Activated CD8-positive, alpha-beta memory T cell treated with anti-CD3 and anti-CD28 coated beads, Interleukin-2, amount 10 ng/mL, durations not matched to agents 7 days and 5 days (primary cell): ENCODE results near the gene RTP1. TPM values are rescaled to one million over a fixed set of nuclear protein-coding genes. Genes with fewer than 3 reads are reported as not detected.
"Not testable (repeated sequence)": the region's sequence is repeated elsewhere in the genome, so short reads cannot be mapped to it uniquely, and the experiment has no call there.

ENCODE experiments used
- ATAC-seq: fragments of 150-1000 bp; cut with Tn5 transposase; one replicate; pipeline ENCODE4 v1.10.0; 2021; ENCODE audit warnings: moderate library complexity
- CTCF ChIA-PET: fragments of 350-600 bp; sonication (Branson Sonifier 250); formaldehyde crosslinking; loops from one replicate; lab custom pipeline; 2021; ENCODE audit warnings: antibody characterized with exemption; lab: Charles Lee
- DNase-seq: peaks from one replicate; pipeline ENCODE4 v3.0.0-alpha.2; 2020
- H3K27ac Mint-ChIP-seq: one replicate; pipeline ENCODE4 v1.8.0; 2021; ENCODE audit warnings: mild to moderate bottlenecking, mixed read lengths
- H3K27me3 Mint-ChIP-seq: one replicate; pipeline ENCODE4 v1.8.0; 2021; ENCODE audit warnings: mixed read lengths
- H3K36me3 Mint-ChIP-seq: one replicate; pipeline ENCODE4 v1.8.0; 2021; ENCODE audit warnings: mild to moderate bottlenecking, mixed read lengths
- H3K4me1 Mint-ChIP-seq: one replicate; pipeline ENCODE4 v1.8.0; 2021; ENCODE audit warnings: mixed read lengths
- H3K4me3 Mint-ChIP-seq: one replicate; pipeline ENCODE4 v1.8.0; 2021; ENCODE audit warnings: mild to moderate bottlenecking, moderate library complexity, mixed read lengths
- H3K9me3 Mint-ChIP-seq: one replicate; pipeline ENCODE4 v1.8.0; 2022; ENCODE audit warnings: low read depth, mixed read lengths
- total RNA-seq, 2 experiments: library from RNA; stranded (reverse); gene quantifications; one replicate each; pipeline ENCODE4 v1.2.3, GENCODE V29; 2021

The RTP1 gene
- not detected for total RNA-seq

- peaks cover 10% of the 10 kb centered on the region for H3K4me1 Mint-ChIP-seq
- H3K36me3 Mint-ChIP-seq, result no peaks in the 10 kb centered on the region
- CTCF ChIA-PET, result no interaction called here
Observed at GRCh38 chr3:187197335-187197649, at the start of gene RTP1. RTP1 (plus strand) TSS chr3:187197486; CDS start chr3:187197516, 30 bp downstream.

GRCh38 chr3:187150186-187150585 is 47.1 kb upstream of the RTP1 start:
- DNase-seq (no peak), ATAC-seq (no peak)
- CTCF ChIA-PET, result interaction anchor here (0.6 to 6.1 kb wide), 17 partner anchors 10 to 301 kb away, joined by 3 to 78 read pairs (median 7); partner anchors contain the start of gene RPL39L
- no peak overlapping the region for H3K27ac Mint-ChIP-seq
- peaks cover 41% of the 10 kb centered on the region for H3K27me3 Mint-ChIP-seq
- no peak overlapping the region for H3K4me3 Mint-ChIP-seq
- H3K36me3 Mint-ChIP-seq, result peaks cover 7% of the 10 kb centered on the region
- peaks cover 4% of the 10 kb centered on the region for H3K9me3 Mint-ChIP-seq
- no peaks in the 10 kb centered on the region for H3K4me1 Mint-ChIP-seq

More at GRCh38 chr3:187197335-187197649, at the start of gene RTP1:
- DNase-seq (no peak), ATAC-seq (no peak)
- Mint-ChIP-seq H3K9me3 (no peaks in the 10 kb centered on the region), H3K4me3 (no peak within 1 kb of the TSS), H3K27me3 (peaks cover 36% of the 10 kb centered on the region), H3K27ac (no peak within 1 kb of the TSS)

- peaks cover 44% of the 10 kb centered on the region for H3K27me3 Mint-ChIP-seq
- H3K27ac Mint-ChIP-seq, result no peak overlapping the region
- CTCF ChIA-PET, result interaction anchor here (0.6 to 6.1 kb wide), 20 partner anchors 9 to 323 kb away, joined by 3 to 78 read pairs (median 5); partner anchors contain the start of gene RPL39L
- H3K4me1 Mint-ChIP-seq, result no peaks in the 10 kb centered on the region
- H3K9me3 Mint-ChIP-seq, result peaks cover 4% of the 10 kb centered on the region
- peaks cover 6% of the 10 kb centered on the region for H3K36me3 Mint-ChIP-seq
- no peak overlapping the region for H3K4me3 Mint-ChIP-seq
- DNase-seq, result peak; percentile 75
- ATAC-seq, result peak; percentile 63
Observed at GRCh38 chr3:187150599-187150998, 46.7 kb upstream of the RTP1 start.

GRCh38 chr3:187161556-187161955 is 35.7 kb upstream of the RTP1 start:
- H3K9me3 Mint-ChIP-seq, result peaks cover 2% of the 10 kb centered on the region
- no peaks in the 10 kb centered on the region for H3K36me3 Mint-ChIP-seq
- H3K27me3 Mint-ChIP-seq, result peaks cover 36% of the 10 kb centered on the region
- DNase-seq (no peak), ATAC-seq (no peak)
- no peak overlapping the region for H3K4me3 Mint-ChIP-seq
- no peak overlapping the region for H3K27ac Mint-ChIP-seq
- H3K4me1 Mint-ChIP-seq, result peaks cover 2% of the 10 kb centered on the region
- CTCF ChIA-PET, result interaction anchor here (1.6 to 3.3 kb wide), 2 partner anchors 10 to 11 kb away, joined by 3 to 10 read pairs; no protein-coding TSS in a partner anchor

- Mint-ChIP-seq H3K4me3 (no peak overlapping the region), H3K27ac (no peak overlapping the region), H3K27me3 (peaks cover 36% of the 10 kb centered on the region), H3K4me1 (peaks cover 2% of the 10 kb centered on the region), H3K9me3 (peaks cover 2% of the 10 kb centered on the region), H3K36me3 (no peaks in the 10 kb centered on the region)
- CTCF ChIA-PET, result interaction anchor here (1.3 to 5.0 kb wide), 5 partner anchors 11 to 313 kb away, joined by 4 to 118 read pairs (median 7); partner anchors contain the start of gene RPL39L
- DNase-seq (no peak), ATAC-seq (no peak)
Observed at GRCh38 chr3:187162265-187162953, 34.9 kb upstream of the RTP1 start.

GRCh38 chr3:187165144-187165543 is 32.1 kb upstream of the RTP1 start:
- no peak overlapping the region for H3K27ac Mint-ChIP-seq
- peak; percentile 46 for DNase-seq
- H3K4me1 Mint-ChIP-seq, result peaks cover 5% of the 10 kb centered on the region
- H3K36me3 Mint-ChIP-seq, result no peaks in the 10 kb centered on the region
- peaks cover 40% of the 10 kb centered on the region for H3K27me3 Mint-ChIP-seq
- CTCF ChIA-PET, result interaction anchor here (0.6 to 5.0 kb wide), 38 partner anchors 12 to 550 kb away, joined by 3 to 118 read pairs (median 5); partner anchors contain the start of gene RPL39L
- ATAC-seq, result peak; percentile 70
- H3K4me3 Mint-ChIP-seq, result no peak overlapping the region
- H3K9me3 Mint-ChIP-seq, result no peaks in the 10 kb centered on the region

- Mint-ChIP-seq H3K4me3 (no peak overlapping the region), H3K27me3 (peaks cover 27% of the 10 kb centered on the region), H3K4me1 (peaks cover 7% of the 10 kb centered on the region), H3K36me3 (no peaks in the 10 kb centered on the region), H3K9me3 (no peaks in the 10 kb centered on the region), H3K27ac (no peak overlapping the region)
- no peak for ATAC-seq
- CTCF ChIA-PET, result interaction anchor here (0.6 to 5.0 kb wide), 6 partner anchors 17 to 318 kb away, joined by 3 to 118 read pairs (median 6); partner anchors contain the start of gene RPL39L
- DNase-seq, result no peak
Observed at GRCh38 chr3:187166750-187167149, 30.5 kb upstream of the RTP1 start.

- Mint-ChIP-seq H3K27me3 (peaks cover 26% of the 10 kb centered on the region), H3K4me1 (peaks cover 7% of the 10 kb centered on the region), H3K9me3 (no peaks in the 10 kb centered on the region), H3K27ac (no peak overlapping the region), H3K4me3 (no peak overlapping the region), H3K36me3 (no peaks in the 10 kb centered on the region)
- CTCF ChIA-PET, result interaction anchor here (1.3 to 1.8 kb wide), 3 partner anchors 28 to 319 kb away, joined by 4 to 9 read pairs (median 6); partner anchors contain the start of gene RPL39L
- no peak for DNase-seq
- ATAC-seq, result no peak
Observed at GRCh38 chr3:187167777-187168176, 29.5 kb upstream of the RTP1 start.

- no peak for DNase-seq
- ATAC-seq, result no peak
- Mint-ChIP-seq H3K27ac (no peak overlapping the region), H3K4me1 (peaks cover 7% of the 10 kb centered on the region), H3K9me3 (no peaks in the 10 kb centered on the region), H3K36me3 (no peaks in the 10 kb centered on the region), H3K4me3 (no peak overlapping the region), H3K27me3 (peaks cover 28% of the 10 kb centered on the region)
- CTCF ChIA-PET, result interaction anchor here (1.1 to 1.7 kb wide), 4 partner anchors 19 to 552 kb away, joined by 4 to 7 read pairs (median 5); no protein-coding TSS in a partner anchor
Observed at GRCh38 chr3:187169231-187169960, 27.9 kb upstream of the RTP1 start.

GRCh38 chr3:187170911-187171310 is 26.4 kb upstream of the RTP1 start:
- H3K27ac Mint-ChIP-seq, ATAC-seq, DNase-seq, H3K4me3 Mint-ChIP-seq, H3K36me3 Mint-ChIP-seq, CTCF ChIA-PET, H3K4me1 Mint-ChIP-seq, H3K9me3 Mint-ChIP-seq: not testable (repeated sequence)
- peaks cover 28% of the 10 kb centered on the region for H3K27me3 Mint-ChIP-seq

- CTCF ChIA-PET, result no interaction called here
- Mint-ChIP-seq H3K9me3 (no peaks in the 10 kb centered on the region), H3K4me3 (no peak overlapping the region), H3K36me3 (no peaks in the 10 kb centered on the region), H3K4me1 (peaks cover 5% of the 10 kb centered on the region), H3K27me3 (peaks cover 24% of the 10 kb centered on the region), H3K27ac (no peak overlapping the region)
- ATAC-seq (no peak), DNase-seq (no peak)
Observed at GRCh38 chr3:187172929-187173328, 24.4 kb upstream of the RTP1 start.

GRCh38 chr3:187181454-187182170 is 15.7 kb upstream of the RTP1 start:
- ATAC-seq, result no peak
- Mint-ChIP-seq H3K27ac (no peak overlapping the region), H3K36me3 (no peaks in the 10 kb centered on the region)

More at GRCh38 chr3:187181454-187182170, 15.7 kb upstream of the RTP1 start:
- no peaks in the 10 kb centered on the region for H3K9me3 Mint-ChIP-seq
- peaks cover 12% of the 10 kb centered on the region for H3K4me1 Mint-ChIP-seq
- no peak for DNase-seq
- H3K4me3 Mint-ChIP-seq, result no peak overlapping the region
- CTCF ChIA-PET, result interaction anchor here (1.3 kb wide), 1 partner anchor 16 kb away, joined by 3 read pairs; no protein-coding TSS in a partner anchor
- peaks cover 12% of the 10 kb centered on the region for H3K27me3 Mint-ChIP-seq
